ENCODE measurements around the gene PDZD2. TPM values are rescaled to one million over a fixed set of nuclear protein-coding genes. Genes with fewer than 3 reads are reported as not detected.

PDZD2 gene
- total RNA-seq, 1 donor: 0.36 TPM

GRCh38 chr5:31935496-31936369 is 296.8 kb downstream of the PDZD2 start:
- H3K27ac ChIP-seq (ENCODE audit: low read depth, low read length): no peak overlapping the region
- H2AFZ ChIP-seq (ENCODE audit: low read length): no peak overlapping the region
- no peak for TF ChIP-seq CTCF (IDR thresholded peaks at IDR 0.05; ENCODE audit: extremely low read depth, low read depth, low read length)
- H3K9me3 ChIP-seq (ENCODE audit: low read depth, low read length): no peaks in the 10 kb centered on the region
- DNase-seq (ENCODE audit: insufficient read length, low spot score, missing footprints): no peak
- no peaks in the 10 kb centered on the region for H4K20me1 ChIP-seq (ENCODE audit: insufficient read depth, low read length)
- no peaks in the 10 kb centered on the region for H3K4me1 ChIP-seq (ENCODE audit: insufficient read depth, low read length)
- H3K79me2 ChIP-seq (ENCODE audit: insufficient read depth, low read length): no peaks in the 10 kb centered on the region
- H3K4me2 ChIP-seq (ENCODE audit: insufficient read depth, low read length): no peak overlapping the region
- H3K36me3 ChIP-seq (ENCODE audit: insufficient read depth, low read length): no peaks in the 10 kb centered on the region
- H3K4me3 ChIP-seq (ENCODE audit: insufficient read depth, low read length): no peak overlapping the region
- peaks cover 23% of the 10 kb centered on the region for H3K27me3 ChIP-seq (ENCODE audit: insufficient read depth, low read length)

GRCh38 chr5:31936683-31937082 is 297.8 kb downstream of the PDZD2 start:
- Histone ChIP-seq H3K27me3 (ENCODE audit: insufficient read depth, low read length) (peaks cover 32% of the 10 kb centered on the region), H3K27ac (ENCODE audit: low read depth, low read length) (no peak overlapping the region), H2AFZ (ENCODE audit: low read length) (no peak overlapping the region), H3K9me3 (ENCODE audit: low read depth, low read length) (no peaks in the 10 kb centered on the region), H4K20me1 (ENCODE audit: insufficient read depth, low read length) (no peaks in the 10 kb centered on the region), H3K4me3 (ENCODE audit: insufficient read depth, low read length) (no peak overlapping the region), H3K79me2 (ENCODE audit: insufficient read depth, low read length) (no peaks in the 10 kb centered on the region), H3K36me3 (ENCODE audit: insufficient read depth, low read length) (no peaks in the 10 kb centered on the region), H3K4me1 (ENCODE audit: insufficient read depth, low read length) (no peaks in the 10 kb centered on the region), H3K4me2 (ENCODE audit: insufficient read depth, low read length) (no peak overlapping the region)
- no peak for DNase-seq (ENCODE audit: insufficient read length, low spot score, missing footprints)
- no peak for TF ChIP-seq CTCF (IDR thresholded peaks at IDR 0.05; ENCODE audit: extremely low read depth, low read depth, low read length)

- no peaks in the 10 kb centered on the region for H3K4me1 ChIP-seq (ENCODE audit: insufficient read depth, low read length)
- H3K79me2 ChIP-seq (ENCODE audit: insufficient read depth, low read length): no peaks in the 10 kb centered on the region
- H3K4me2 ChIP-seq (ENCODE audit: insufficient read depth, low read length): no peak overlapping the region
- no peaks in the 10 kb centered on the region for H3K36me3 ChIP-seq (ENCODE audit: insufficient read depth, low read length)
- no peak overlapping the region for H3K27ac ChIP-seq (ENCODE audit: low read depth, low read length)
- H3K9me3 ChIP-seq (ENCODE audit: low read depth, low read length): no peaks in the 10 kb centered on the region
- H3K4me3 ChIP-seq (ENCODE audit: insufficient read depth, low read length): no peak overlapping the region
- H3K27me3 ChIP-seq (ENCODE audit: insufficient read depth, low read length): peaks cover 32% of the 10 kb centered on the region
- no peak for DNase-seq (ENCODE audit: insufficient read length, low spot score, missing footprints)
- H2AFZ ChIP-seq (ENCODE audit: low read length): no peak overlapping the region
- TF ChIP-seq CTCF (IDR thresholded peaks at IDR 0.05; ENCODE audit: extremely low read depth, low read depth, low read length): no peak
- H4K20me1 ChIP-seq (ENCODE audit: insufficient read depth, low read length): no peaks in the 10 kb centered on the region
These were observed 298.3 kb downstream of the PDZD2 start for GRCh38 chr5:31937226-31937625.

GRCh38 chr5:31937703-31938102 is 298.8 kb downstream of the PDZD2 start:
- H2AFZ ChIP-seq (ENCODE audit: low read length): no peak overlapping the region
- no peak overlapping the region for H3K4me2 ChIP-seq (ENCODE audit: insufficient read depth, low read length)
- H4K20me1 ChIP-seq (ENCODE audit: insufficient read depth, low read length): no peaks in the 10 kb centered on the region
- H3K4me1 ChIP-seq (ENCODE audit: insufficient read depth, low read length): no peaks in the 10 kb centered on the region
- H3K36me3 ChIP-seq (ENCODE audit: insufficient read depth, low read length): no peaks in the 10 kb centered on the region
- H3K27ac ChIP-seq (ENCODE audit: low read depth, low read length): no peak overlapping the region
- H3K9me3 ChIP-seq (ENCODE audit: low read depth, low read length): no peaks in the 10 kb centered on the region
- no peaks in the 10 kb centered on the region for H3K79me2 ChIP-seq (ENCODE audit: insufficient read depth, low read length)
- H3K4me3 ChIP-seq (ENCODE audit: insufficient read depth, low read length): no peak overlapping the region
- peaks cover 35% of the 10 kb centered on the region for H3K27me3 ChIP-seq (ENCODE audit: insufficient read depth, low read length)
- TF ChIP-seq CTCF (IDR thresholded peaks at IDR 0.05; ENCODE audit: extremely low read depth, low read depth, low read length): no peak
- DNase-seq (ENCODE audit: insufficient read length, low spot score, missing footprints): no peak
